Kidney epithelial cell (primary cell): ENCODE data around the gene LIMK1. TPM values are rescaled to one million over a fixed set of nuclear protein-coding genes. Genes with fewer than 3 reads are reported as not detected.

Experiments used
- DNase-seq: peaks from one replicate; pipeline ENCODE4 v3.0.0-alpha.2; 2010; ENCODE audit warnings: low read depth
- H3K27me3 ChIP-seq: 2 replicates; pipeline ENCODE4 v1.6.0; 2011; ENCODE audit warnings: low read length; ENCODE audit not compliant: control insufficient read depth, insufficient read depth
- H3K36me3 ChIP-seq: 2 replicates; pipeline ENCODE4 v1.5.1; 2011; ENCODE audit warnings: low read length; ENCODE audit not compliant: control insufficient read depth, insufficient read depth
- H3K4me3 ChIP-seq: 2 replicates; pipeline ENCODE4 v1.5.1; 2011; ENCODE audit warnings: low read depth, mild to moderate bottlenecking, control low read depth, low read length
- total RNA-seq: library from RNA; depleted of rRNA; stranded (reverse); fragments of >200 nt; gene quantifications from 2 replicates; pipeline ENCODE4 v1.2.3, GENCODE V29; 2015
- TF ChIP-seq, protein P1 (sequence below): IDR thresholded peaks from 2 replicates; pipeline ENCODE4 v1.5.1; 2011; ENCODE audit warnings: mild to moderate bottlenecking, moderate library complexity, low read length, control low read depth, inconsistent platforms; ENCODE audit not compliant: insufficient read depth, poor library complexity, severe bottlenecking

The LIMK1 gene
- total RNA-seq, 1 donor from 2014 or later: 61.1 TPM

DNA sequence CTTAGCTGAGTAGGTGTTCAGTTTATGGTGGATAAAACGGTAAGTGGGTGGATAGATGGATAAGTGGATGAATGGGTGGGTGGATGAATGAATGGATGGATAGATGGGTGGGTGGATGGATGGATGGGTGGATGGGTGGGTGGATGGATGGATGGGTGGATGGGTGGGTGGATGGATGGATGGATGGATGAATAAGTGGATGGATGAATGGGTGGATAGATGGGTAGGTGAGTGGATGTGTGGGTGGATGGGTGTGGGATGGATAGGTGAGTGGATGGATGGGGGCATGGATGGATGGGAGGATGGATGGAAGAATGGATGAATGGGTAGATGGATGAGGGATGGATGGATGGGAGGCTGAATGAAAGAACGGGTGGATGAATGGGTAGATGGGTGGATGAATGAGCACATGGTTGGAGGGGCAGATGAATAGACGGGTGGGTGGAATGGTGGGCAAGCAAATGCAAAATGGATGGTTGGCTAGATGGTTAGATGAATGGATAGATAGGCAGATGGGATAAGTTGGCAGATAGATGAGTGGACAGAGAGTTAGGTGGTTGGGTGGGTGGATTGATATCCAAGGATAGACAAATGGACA is 29.9 kb upstream of the LIMK1 start:
- no peaks in the 10 kb centered on the region for H3K36me3 ChIP-seq
- TF ChIP-seq, protein P1, sequence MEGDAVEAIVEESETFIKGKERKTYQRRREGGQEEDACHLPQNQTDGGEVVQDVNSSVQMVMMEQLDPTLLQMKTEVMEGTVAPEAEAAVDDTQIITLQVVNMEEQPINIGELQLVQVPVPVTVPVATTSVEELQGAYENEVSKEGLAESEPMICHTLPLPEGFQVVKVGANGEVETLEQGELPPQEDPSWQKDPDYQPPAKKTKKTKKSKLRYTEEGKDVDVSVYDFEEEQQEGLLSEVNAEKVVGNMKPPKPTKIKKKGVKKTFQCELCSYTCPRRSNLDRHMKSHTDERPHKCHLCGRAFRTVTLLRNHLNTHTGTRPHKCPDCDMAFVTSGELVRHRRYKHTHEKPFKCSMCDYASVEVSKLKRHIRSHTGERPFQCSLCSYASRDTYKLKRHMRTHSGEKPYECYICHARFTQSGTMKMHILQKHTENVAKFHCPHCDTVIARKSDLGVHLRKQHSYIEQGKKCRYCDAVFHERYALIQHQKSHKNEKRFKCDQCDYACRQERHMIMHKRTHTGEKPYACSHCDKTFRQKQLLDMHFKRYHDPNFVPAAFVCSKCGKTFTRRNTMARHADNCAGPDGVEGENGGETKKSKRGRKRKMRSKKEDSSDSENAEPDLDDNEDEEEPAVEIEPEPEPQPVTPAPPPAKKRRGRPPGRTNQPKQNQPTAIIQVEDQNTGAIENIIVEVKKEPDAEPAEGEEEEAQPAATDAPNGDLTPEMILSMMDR: no peak
- no peak overlapping the region for H3K4me3 ChIP-seq
- H3K27me3 ChIP-seq: peaks cover 11% of the 10 kb centered on the region
- no peak for DNase-seq

DNA sequence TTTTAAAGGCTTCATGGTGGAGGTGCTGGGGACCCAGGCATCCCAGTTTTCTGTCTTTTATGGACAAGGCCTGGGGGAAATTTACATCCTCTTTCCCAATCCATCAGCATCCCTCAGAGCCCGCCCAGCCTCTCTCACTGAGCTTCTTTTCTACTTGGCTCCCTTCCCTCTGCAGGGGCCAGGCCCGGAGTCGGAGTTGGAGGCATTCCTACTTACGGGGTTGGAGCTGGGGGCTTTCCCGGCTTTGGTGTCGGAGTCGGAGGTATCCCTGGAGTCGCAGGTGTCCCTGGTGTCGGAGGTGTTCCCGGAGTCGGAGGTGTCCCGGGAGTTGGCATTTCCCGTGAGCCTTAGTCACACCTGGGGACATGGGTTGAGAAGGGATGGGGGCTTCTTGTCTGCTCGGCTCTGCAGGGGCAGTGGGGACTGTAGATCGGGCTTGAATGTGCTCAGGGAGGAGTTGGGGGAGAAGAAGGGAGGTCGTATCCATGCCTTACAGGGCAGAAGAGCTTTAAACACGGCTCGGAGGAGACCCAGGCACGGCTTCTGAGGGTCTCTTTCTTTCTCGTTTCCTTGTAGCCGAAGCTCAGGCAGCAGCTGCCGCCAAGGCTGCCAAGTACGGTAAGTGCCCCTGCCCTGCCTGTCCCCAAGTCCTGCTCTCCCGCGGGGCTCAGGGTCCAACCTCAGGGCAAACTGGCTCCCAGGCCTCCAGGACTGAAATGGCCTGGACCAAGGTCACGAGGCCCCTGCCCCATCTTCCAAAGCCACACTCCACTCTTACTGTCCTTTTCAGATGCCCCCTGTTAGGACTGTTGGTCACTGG is 27.3 kb upstream of the LIMK1 start:
- Histone ChIP-seq H3K27me3 (peaks cover 11% of the 10 kb centered on the region), H3K4me3 (no peak overlapping the region), H3K36me3 (no peaks in the 10 kb centered on the region)
- TF ChIP-seq, protein P1: no peak
- DNase-seq: no peak

GRCh38 chr7:74057216-74057925 is 26.2 kb upstream of the LIMK1 start:
- H3K27me3 ChIP-seq: peaks cover 5% of the 10 kb centered on the region
- TF ChIP-seq, protein P1: no peak
- H3K36me3 ChIP-seq: no peaks in the 10 kb centered on the region
- H3K4me3 ChIP-seq: no peak overlapping the region
- no peak for DNase-seq

DNA sequence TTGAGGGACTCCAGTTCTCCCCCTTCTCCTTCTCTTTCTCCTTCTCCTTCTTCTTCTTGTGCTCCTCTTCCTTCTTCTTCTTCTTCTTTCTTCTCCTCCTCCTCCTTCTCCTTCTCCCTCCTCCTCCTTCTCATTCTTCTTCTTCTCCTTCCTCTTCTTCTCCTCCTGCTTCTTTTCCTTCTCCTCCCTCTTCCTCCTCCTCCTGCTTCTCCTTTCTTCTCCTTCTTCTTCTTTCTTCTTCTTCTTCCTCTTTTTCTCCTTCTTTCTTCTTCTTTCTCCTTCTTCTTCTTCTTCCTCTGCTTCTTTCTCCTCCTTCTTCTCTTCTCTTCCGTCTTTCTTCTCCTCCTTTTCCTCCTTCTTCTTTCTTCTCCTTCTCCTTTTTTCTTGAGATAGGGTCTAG is 25.6 kb upstream of the LIMK1 start:
- DNase-seq: no peak

GRCh38 chr7:74058486-74058885 is 25.1 kb upstream of the LIMK1 start:
- no peak for DNase-seq
- TF ChIP-seq, protein P1: no peak
- H3K4me3 ChIP-seq: no peak overlapping the region
- H3K27me3 ChIP-seq: peaks cover 5% of the 10 kb centered on the region
- H3K36me3 ChIP-seq: no peaks in the 10 kb centered on the region

More for the DNA sequence above, 25.6 kb upstream of the LIMK1 start:
- peaks cover 5% of the 10 kb centered on the region for H3K27me3 ChIP-seq
- H3K4me3 ChIP-seq: no peak overlapping the region
- TF ChIP-seq, protein P1: no peak
- H3K36me3 ChIP-seq: no peaks in the 10 kb centered on the region
